Stimulated activated CD4-positive, alpha-beta T cell treated with anti-CD3 and anti-CD28 coated beads, Interleukin-1b, Interleukin-23, amount 100 ng/mL, for 24 hours (primary cell): ENCODE results near the gene ADAM8.
A peak's percentile ranks its signal among the peaks of the same experiment; 100 is the strongest.
"Not testable (repeated sequence)": the region's sequence is repeated elsewhere in the genome, so short reads cannot be mapped to it uniquely, and the experiment has no call there.

Experiments
- DNase-seq, 4 experiments: peaks; one replicate each; pipeline ENCODE4 v3.0.0-alpha.2; 2020; ENCODE audit warnings: low read depth in 4 of 4, low spot score in 1 of 4

The ADAM8 gene

GRCh38 chr10:133269367-133269766 is 7.3 kb downstream of the ADAM8 start:
- no peak for DNase-seq

- no peak for DNase-seq
Measured at GRCh38 chr10:133268532-133268931, 8.1 kb downstream of the ADAM8 start.

- DNase-seq: no peak
Measured at GRCh38 chr10:133267829-133268228, 8.8 kb downstream of the ADAM8 start.

DNA sequence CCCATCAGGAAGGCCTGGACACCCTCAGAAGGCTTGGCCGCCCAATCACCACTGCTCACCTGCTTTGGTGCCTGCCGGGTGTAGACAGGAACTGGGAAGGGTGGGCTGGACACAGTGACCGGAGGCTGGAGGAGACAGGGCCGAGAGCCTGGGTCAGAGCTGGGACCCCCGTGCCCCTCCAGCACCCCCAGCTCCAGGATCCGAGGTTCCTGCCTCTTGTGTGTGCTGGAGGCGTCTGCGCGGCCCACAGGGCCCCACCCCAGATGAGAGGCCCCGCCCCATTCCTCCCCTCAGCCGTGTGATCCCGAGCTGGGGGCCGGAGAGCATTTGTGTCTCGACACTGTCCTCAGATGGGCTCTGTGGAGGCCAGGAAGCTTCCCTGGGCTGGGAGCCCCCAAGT is 9.4 kb downstream of the ADAM8 start:
- DNase-seq: no peak

- DNase-seq: no peak
Measured at GRCh38 chr10:133266056-133266795, 10.4 kb downstream of the ADAM8 start.

GRCh38 chr10:133265052-133265451 is 11.6 kb downstream of the ADAM8 start:
- not testable (repeated sequence) for DNase-seq

- no peak for DNase-seq
Measured at GRCh38 chr10:133264461-133264860, 12.2 kb downstream of the ADAM8 start.

DNA sequence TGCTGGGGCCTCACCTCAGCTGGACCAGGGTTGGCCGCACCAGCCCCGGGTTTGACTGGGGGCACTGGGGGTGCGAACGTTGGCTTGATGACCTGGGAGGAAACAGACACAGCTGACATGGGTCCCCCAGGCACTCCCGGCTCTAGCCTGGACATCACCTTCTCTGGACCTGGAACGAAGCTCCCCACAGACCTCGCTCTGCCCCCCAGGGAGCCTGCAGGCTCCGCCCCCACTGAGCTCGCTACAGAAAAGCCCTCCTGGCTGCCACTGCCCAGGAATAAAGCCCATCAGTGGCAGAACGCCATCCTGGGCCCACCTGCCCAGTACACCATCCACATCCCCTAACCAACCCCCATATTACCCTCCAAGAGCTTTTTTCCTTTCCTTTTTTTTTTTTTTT is 13.0 kb downstream of the ADAM8 start:
- no peak for DNase-seq

DNA sequence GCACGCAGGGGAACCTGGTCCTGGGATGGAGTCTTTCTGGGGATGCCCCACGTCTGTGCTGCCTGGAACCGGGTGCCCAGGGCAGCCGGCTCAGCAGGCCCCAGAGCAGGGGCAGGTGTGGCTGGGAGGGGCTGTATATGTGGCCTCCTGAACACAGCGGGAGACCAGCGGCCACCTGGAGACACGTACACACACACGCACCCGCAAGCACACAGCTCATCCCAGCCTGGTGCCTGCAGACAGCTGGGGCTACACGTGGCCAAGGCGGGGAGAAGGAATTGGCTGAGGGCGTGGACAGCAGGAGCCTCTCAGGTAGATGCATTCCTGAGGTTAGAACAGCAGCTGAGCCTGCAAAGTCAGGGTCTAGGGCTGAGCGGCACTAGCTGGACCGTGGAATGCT is 14.0 kb downstream of the ADAM8 start:
- no peak for DNase-seq

DNA sequence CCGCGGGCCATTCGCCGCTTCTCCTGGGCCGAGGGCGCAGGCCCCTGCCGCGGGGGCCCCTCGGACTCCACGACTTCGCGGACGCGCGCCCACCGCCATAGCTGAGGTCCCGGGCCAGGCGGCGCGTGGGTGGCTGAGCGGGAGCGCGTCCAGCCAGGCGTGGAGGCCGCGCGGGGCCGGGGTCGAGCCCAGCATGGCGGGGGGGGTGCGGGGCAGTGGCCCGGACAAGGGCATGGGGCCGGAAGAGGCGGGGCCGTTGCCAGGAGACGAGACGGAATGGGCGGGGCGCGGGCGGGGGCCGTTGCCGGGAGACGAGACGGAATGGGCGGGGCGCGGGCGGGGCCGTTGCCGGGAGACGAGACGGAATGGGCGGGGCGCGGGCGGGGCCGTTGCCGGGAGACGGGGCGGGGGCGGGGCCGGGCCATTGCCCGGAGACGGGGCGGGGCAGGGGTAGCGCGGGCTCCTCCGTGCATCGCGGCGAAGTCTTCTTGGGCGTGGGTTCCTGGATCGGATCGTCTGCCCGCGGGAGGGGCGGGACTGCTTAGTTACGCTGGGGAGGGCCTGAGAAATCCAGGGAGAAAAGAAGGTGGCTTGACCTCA is 14.8 kb downstream of the ADAM8 start:
- peak; percentile 65 to 84 (median 74) for DNase-seq

DNA sequence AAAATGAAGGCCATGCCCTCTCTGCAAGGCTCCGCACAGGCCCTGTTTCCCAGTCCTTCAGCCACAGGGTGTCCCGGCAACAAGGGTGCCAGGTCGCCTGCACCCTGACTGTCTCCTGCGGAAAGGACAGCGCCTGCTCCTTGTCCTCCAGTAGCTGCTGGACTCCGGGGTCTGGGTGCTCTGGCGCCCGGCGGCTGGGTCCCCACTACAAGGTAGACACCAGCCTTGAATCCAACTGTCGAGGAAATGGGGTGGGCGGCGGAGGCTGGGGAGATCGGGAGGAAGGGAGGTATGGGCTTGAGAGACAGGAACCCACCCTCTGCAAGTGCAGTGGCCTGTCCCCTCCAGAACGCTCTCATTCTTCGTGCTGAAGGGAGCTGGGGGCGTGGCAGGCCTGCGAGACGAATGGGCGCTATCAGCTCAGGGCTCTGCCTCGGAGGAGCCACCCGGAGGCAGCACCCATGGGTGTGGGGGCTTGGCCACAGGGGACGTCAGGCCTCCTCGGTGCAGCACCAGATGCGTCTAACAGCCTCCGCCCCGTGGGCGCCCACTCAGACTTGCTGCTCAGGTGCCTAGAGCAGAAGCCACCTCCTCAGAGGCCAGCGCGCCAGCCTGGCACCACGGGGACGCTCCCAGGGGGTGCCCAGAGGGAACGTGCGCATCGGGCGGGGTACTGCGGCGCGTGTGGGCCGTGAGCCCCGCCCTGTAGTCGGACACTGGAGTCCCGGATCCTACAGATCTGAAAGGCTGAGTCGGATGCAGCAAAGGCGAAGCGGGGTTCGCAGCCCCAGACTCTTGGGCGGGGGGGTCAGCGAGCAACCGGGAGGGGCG is 15.6 kb downstream of the ADAM8 start:
- peak in 2 of 4 experiments; percentile 56 to 67 for DNase-seq

DNA sequence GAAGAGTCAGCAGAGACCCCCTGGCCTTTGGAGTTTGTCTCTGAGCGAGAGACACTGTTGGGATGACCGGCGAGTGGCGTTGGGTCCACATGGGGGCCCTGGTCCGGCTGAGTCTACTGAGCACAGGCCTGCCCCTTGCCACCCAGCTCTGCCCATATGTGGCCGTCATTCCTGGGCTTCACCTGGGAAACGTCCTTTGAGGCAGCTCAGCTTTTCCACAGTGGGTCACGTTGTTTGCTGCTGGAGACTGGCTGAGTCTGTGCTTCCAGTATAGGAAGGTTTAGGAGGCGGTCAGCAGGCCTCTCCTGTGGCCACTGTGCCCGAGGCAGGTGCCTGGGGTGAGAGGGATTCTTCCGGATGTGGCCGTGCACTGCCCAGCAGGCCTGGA is 17.1 kb downstream of the ADAM8 start:
- no peak for DNase-seq

GRCh38 chr10:133258818-133259601 is 17.7 kb downstream of the ADAM8 start:
- DNase-seq: peak; percentile 54 to 86 (median 72)

DNA sequence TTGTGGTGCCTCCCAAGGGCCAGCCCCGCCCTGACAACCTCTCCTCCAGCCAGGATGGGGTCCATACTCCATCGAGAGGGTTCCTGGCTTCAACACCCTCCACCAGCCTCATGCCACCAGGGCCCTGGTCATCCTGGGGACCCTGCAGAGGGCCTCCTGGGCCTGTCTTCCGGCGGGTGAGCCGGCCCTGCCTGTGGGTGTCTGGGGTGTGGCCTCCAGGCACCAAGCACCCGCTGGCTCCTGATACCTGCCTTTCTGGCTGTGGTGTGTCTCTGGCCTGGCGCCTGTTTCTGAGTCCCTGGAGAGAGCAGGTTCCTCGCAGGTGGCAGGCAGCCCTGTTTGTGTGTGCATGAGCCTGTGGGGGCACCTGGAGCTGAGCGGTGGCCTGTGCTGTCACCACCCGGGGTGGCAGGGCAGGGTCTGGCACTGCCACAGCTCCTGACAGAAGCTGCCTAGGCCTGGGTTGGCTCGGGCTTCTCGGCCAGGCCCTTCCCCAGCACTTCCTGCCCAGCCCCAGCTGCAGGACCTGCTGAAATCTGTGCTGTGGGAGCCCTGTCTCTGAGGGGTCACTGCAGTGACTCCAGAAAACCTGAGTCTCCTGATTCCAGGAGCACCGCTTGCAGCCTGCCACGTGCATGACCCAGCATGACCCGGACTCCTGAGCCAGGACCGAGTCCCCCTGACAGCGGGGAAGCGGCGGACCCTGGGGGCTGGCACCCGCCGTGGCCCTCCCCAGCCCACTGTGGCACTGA is 18.4 kb downstream of the ADAM8 start:
- no peak for DNase-seq

GRCh38 chr10:133257489-133258065 is 19.1 kb downstream of the ADAM8 start:
- no peak for DNase-seq

DNA sequence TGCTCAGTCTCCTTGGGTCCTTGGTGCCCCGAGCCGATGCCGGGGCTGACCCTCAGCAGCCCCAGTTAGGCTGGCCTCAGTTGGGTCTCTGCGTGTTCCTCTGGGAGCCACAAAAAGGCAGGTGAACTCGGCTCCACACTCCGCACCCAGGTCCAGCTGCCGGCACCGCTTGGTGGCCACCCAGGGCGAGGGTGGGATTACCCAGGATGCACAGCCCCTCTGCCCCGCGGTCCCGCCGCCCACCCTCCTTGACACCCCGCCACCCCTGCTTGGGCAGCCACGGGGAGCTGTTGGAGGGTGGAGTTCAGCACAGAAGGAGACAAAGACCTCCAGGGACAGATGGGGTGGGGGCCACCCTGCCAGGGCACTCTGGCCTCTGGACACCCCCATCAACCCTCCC is 21.3 kb downstream of the ADAM8 start:
- no peak for DNase-seq

DNA sequence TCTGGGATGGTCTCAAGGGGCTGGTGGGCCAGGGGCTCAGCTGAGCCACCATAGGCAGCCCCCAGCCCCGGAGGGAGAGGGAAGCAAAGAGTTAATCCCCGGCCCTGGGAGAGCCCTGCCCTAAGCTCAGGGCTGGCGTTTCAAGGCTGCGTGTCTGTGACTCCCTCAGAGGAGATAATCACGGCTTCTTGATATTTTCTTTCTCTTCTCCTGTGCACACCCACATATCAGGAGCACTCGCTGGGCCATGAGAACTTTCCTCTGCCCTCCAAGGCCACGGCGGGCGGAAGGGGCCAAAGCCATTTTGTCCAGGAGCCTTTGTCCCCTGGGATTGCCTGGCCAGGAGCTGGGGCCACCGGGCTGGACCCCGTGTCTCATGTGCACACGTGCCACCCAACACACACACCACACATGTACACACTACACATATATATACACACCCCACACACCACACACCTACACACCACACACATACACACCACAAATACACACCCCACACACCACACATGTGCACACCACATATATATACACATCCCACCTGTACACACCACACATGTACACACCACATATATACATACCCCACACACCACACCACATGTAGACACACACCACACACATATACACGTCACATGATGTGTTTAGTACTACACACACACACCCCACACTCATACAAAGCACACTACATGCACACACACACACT is 22.1 kb downstream of the ADAM8 start:
- no peak for DNase-seq

- no peak for DNase-seq
Measured at GRCh38 chr10:133253361-133253955, 23.2 kb downstream of the ADAM8 start.

GRCh38 chr10:133252223-133252552 is 24.5 kb downstream of the ADAM8 start:
- DNase-seq: no peak
